ENCODE results near the gene RTN4.

DNA sequence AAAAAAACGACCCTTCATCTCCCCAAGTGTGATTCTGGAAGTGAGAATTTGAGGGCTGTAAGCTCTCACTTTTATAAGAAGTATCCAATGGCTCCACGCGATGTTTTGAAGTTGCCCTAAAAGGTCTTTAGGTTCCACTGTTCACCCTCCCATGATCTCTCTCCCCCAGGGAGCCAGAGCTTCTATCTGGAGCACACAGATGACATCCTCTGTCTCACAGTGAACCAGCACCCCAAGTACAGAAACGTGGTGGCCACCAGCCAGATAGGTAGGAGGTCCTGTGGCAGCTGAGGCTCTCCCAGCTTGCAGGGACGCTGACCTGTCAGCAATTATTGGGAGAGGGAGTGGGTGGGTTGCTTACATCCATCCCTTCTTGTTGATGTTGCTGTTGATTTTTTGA, 97.8 kb downstream of the RTN4 start:
- TF ChIP-seq FOXK2 (IDR thresholded peaks at IDR 0.05) (no peak), CTBP1 (IDR thresholded peaks at IDR 0.05; ENCODE audit: borderline replicate concordance) (no peak), TARDBP (IDR thresholded peaks at IDR 0.05) (no peak), ZNF384 (IDR thresholded peaks at IDR 0.05) (no peak), SP1 (IDR thresholded peaks at IDR 0.05) (no peak), FOXM1 (IDR thresholded peaks at IDR 0.05; ENCODE audit: borderline replicate concordance) (no peak), FOXA1 (IDR thresholded peaks at IDR 0.05) (no peak), ELF4 (IDR thresholded peaks at IDR 0.05) (no peak), HDGF (IDR thresholded peaks at IDR 0.05; ENCODE audit: borderline replicate concordance) (no peak)
- TF ChIP-seq, protein P1, sequence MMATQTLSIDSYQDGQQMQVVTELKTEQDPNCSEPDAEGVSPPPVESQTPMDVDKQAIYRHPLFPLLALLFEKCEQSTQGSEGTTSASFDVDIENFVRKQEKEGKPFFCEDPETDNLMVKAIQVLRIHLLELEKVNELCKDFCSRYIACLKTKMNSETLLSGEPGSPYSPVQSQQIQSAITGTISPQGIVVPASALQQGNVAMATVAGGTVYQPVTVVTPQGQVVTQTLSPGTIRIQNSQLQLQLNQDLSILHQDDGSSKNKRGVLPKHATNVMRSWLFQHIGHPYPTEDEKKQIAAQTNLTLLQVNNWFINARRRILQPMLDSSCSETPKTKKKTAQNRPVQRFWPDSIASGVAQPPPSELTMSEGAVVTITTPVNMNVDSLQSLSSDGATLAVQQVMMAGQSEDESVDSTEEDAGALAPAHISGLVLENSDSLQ (IDR thresholded peaks at IDR 0.05), result no peak

All from HEK293T (cell line).